Measurements from ENCODE around the gene CYB561.
A peak's percentile ranks its signal among the peaks of the same experiment; 100 is the strongest.

The CYB561 gene

GRCh38 chr17:63448655-63449054 lies 2.5 kb upstream of the CYB561 start:
- DNase-seq (ENCODE audit: low spot score), result no peak

- no peak for DNase-seq (ENCODE audit: low spot score)
Observed at GRCh38 chr17:63447471-63448009, 1.4 kb upstream of the CYB561 start.

DNA sequence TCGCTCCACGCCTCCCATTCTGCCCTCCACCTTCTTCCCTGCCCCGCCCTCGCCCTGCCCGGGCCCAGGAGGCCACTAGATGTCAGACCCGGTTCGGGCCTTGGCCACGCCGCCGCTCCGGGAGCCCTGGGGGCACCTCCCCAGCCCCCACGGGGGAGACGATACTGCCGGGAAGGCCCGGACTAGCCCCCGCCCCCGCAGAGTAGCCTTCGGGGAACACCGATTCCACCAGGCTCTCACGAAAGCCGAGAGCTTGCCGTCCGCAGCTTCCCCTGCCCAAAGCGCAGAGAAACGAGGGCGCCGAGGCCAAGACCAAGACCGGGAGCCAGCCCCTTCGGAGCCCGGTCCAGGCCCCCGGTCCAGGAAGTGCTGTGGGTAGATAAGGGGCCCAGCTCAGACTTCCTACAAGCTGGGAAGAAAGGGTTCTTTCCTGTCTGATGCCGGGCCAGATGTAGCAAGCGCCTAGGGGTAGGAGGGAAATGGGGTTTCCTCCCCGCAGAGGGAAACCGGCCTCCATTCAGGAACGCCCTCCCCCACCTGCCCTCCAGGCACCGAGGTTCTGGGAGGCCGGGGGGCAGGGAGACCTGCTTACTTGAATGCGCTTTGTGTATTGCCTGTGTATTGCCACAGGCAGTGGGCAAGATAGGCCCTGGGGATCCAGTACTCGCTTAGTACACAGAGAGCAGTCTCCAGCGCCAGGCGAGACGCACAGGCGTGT lies 806 bp upstream of the CYB561 start:
- DNase-seq (ENCODE audit: low spot score), result peak; percentile 41

DNA sequence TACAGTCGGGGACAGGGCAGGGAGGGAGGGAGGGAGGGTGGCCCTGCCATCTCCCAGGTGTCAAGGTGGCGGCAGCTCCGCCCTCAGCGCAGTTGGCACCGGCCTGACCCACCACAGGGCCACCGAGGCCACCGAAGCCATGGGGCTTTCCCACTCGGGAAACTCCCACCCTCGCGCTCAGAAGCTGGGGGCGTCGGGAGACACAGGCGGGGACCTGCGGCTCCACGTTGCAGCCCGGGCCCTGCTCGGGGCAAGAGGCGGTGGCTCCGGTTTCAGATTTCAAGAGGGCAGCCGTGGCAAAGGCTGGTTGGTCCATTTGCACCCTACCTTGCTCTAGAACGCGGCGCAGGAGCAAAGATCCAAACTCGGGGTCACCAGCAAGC lies 544 bp downstream of the CYB561 start:
- DNase-seq (ENCODE audit: low spot score), result no peak

GRCh38 chr17:63445065-63445464 lies 1.0 kb downstream of the CYB561 start:
- no peak for DNase-seq (ENCODE audit: low spot score)

DNA sequence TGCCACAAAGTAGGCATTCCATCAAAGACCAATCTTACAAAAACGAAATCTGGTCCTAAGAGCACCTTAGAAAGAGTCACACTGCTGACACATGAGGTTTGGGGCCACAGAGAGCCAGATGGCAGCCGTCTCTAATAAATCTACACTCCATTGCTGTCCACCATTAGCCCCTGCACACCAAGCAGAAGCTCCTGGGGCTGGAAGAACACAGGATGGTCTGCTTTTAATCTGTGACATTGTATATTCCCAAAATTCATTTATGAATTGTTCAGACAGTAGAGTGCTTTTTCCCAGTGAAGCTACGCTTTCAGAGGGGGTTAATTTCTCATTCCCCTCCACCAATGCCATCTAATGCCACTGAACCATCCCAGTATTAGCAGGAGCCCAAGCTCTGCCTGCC lies 1.6 kb downstream of the CYB561 start:
- DNase-seq (ENCODE audit: low spot score), result no peak

DNA sequence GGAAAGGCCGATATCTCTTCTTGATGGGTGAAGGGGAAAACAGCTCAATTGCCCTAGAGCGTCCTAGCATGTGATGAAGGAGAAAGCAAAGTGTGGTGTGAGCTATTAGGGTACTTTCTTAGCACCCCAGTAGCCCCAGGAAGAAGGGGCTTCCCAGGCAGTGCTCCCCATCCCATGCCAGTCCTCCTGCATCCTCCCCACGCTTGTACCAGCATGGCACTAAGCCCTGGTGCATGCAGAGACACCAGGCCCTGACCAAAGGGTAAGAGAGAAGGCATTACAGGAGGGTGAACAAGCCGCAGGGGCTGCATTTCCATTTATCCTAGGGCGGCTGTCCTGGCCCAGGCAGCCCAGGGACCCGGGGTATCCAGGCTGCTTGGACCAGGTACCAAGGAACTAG lies 3.1 kb downstream of the CYB561 start:
- no peak for DNase-seq (ENCODE audit: low spot score)

GRCh38 chr17:63442549-63443035 lies 3.5 kb downstream of the CYB561 start:
- no peak for DNase-seq (ENCODE audit: low spot score)

DNA sequence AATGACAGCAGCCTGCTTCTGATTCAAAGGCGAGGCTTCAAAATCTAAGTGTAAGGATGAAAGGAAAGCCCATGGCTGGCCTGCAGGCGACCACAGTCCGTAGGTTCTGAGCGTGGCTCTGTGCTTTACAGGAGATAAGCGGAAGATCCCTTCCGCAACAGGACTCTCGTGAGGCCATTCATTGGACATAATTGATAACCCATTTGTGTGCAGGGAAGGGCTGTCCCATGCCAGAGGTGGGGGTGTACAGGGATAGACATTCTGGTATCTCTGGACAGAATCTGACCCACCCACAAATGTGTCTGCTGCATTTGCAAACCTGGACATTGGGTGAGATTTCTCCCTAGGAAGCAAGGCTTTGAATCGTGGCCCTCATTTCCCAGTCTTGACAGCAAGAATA lies 4.0 kb downstream of the CYB561 start:
- DNase-seq (ENCODE audit: low spot score), result no peak

GRCh38 chr17:63441654-63442053 lies 4.5 kb downstream of the CYB561 start:
- no peak for DNase-seq (ENCODE audit: low spot score)

GRCh38 chr17:63440770-63441335 lies 5.3 kb downstream of the CYB561 start:
- DNase-seq (ENCODE audit: low spot score), result no peak

GRCh38 chr17:63440127-63440769 lies 5.9 kb downstream of the CYB561 start:
- DNase-seq (ENCODE audit: low spot score), result no peak

- peak; percentile 68 for DNase-seq (ENCODE audit: low spot score)
Observed at GRCh38 chr17:63439687-63440086, 6.4 kb downstream of the CYB561 start.

DNA sequence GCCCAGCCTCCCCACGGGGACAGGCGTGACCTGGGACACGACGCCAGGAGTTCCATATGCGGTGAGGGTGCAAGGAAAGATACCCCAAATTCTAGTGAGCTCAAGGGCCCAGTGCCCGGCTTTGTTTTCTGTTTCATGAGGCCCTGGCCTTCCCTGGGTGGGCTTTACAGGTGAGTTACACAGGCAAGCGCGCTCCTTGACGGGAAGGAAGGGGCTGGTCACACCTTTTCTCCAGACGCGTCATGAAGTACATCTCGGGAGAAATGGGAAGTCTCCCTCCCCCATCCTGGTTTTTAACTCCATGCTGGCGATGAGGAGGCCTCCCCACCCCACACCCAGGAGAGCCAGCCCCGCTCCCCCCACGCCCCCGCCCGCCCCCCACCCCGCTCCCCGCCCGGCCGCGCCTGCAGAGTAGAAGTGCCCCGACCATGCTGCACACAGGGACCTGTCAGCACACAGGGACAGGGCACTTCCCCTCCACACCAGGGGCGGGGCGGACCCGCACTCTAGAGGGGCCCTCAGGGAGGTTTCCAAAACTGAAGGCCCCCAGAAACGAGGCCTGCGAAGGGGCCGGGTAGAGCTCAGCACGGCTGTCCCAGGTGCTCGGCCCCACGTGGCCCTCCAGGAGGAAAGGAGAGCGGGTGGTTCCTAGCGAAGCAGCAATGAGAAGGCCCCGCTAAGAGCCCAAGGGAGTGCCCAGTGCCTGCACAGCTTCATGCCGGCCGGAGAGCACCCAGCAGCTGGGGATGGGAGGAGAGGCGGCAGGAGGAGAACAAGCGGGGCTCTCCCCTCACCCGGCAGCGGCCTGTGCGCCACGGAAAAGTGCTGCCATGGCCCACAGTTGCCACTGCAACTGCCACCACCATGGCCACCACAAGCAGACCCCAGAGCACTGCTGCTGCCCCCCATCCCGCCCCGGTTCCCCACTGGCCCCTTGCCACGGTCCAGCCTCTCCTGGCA lies 7.7 kb downstream of the CYB561 start:
- DNase-seq (ENCODE audit: low spot score), result no peak

- no peak for DNase-seq (ENCODE audit: low spot score)
Observed at GRCh38 chr17:63437287-63438091, 8.6 kb downstream of the CYB561 start.

DNA sequence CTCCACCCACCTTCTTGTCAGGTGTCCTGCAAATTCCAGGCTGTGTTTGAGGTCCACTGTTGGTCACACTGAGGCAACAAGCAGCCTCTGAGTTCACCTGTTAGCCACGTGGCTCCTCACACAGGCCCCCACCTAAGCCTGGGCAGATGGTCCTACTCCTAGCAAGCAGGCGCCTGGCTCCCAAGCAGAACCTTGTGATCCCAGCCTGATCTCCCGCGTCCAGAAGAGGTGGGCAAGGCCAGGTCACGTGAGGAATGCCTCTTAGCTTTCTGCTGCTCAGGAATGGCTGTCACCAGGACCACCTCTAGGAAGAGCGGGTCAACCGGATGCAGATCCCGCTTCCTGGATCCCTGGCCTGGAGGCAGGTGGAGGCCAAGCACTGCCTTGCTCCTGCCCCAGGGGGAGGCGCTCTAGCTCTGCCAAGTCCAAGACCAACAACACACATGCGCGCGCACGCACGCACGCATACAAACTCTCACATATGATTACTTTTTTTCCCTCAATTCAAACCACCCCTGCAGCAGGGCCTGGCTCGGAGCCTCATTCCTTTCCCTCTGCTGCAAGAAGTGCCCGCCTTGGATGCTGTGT lies 9.5 kb downstream of the CYB561 start:
- DNase-seq (ENCODE audit: low spot score), result no peak

- DNase-seq (ENCODE audit: low spot score), result no peak
Observed at GRCh38 chr17:63435681-63436522, 10.2 kb downstream of the CYB561 start.

- DNase-seq (ENCODE audit: low spot score), result no peak
Observed at GRCh38 chr17:63434951-63435571, 11.0 kb downstream of the CYB561 start.

Data from hepatic stellate cell (primary cell).